Endothelial cell of umbilical vein (primary cell): ENCODE results near the gene TNS1. TPM values are rescaled to one million over a fixed set of nuclear protein-coding genes. Genes with fewer than 3 reads are reported as not detected.

Source experiments
- BruUV-seq: library from RNA; stranded (reverse); fragments of 400-500 nt; replicated peaks from 2 replicates; lab custom pipeline; 2021; lab: Mats Ljungman, UMichigan
- CTCF ChIA-PET: fragments of 300-600, 350-600 bp; sonication (Branson Sonifier 250); formaldehyde crosslinking; loops from one replicate; lab custom pipeline; 2021; ENCODE audit warnings: antibody characterized with exemption, inconsistent platforms; lab: Charles Lee
- POLR2A ChIA-PET: fragments of 300-600, 350-600 bp; sonication (Branson Sonifier 250); formaldehyde crosslinking; loops from one replicate; lab custom pipeline; 2021; ENCODE audit warnings: antibody characterized with exemption, inconsistent platforms; lab: Charles Lee
- DNase-seq: peaks from one replicate; pipeline ENCODE4 v3.0.0-alpha.2; 2011; ENCODE audit warnings: low read depth, low spot score
- FAIRE-seq: peaks from 2 replicates; lab custom pipeline; 2011; peaks lifted over from hg19 to GRCh38; lab: Jason Lieb, UNC
- H2AFZ ChIP-seq: 2 replicates; pipeline ENCODE4 v1.6.0; 2012; ENCODE audit warnings: low read depth, low read length, control low read depth, inconsistent platforms
- H3K27ac ChIP-seq: 2 replicates; pipeline ENCODE4 v1.5.1; 2011; ENCODE audit warnings: low read depth, mild to moderate bottlenecking, control low read depth, low read length, moderate library complexity; ENCODE audit not compliant: insufficient read depth
- H3K27me3 ChIP-seq, 2 experiments: 2 replicates each; pipeline versions ENCODE4 v1.6.0 to v1.6.1; 2011; ENCODE audit warnings: low read length in 2 of 2, mixed read lengths in 1 of 2; ENCODE audit not compliant: control insufficient read depth in 2 of 2, insufficient read depth in 2 of 2
- H3K36me3 ChIP-seq, 2 experiments: 2 replicates in 1 of 2; 3 replicates in 1 of 2; pipeline ENCODE4 v1.5.1; 2011; ENCODE audit warnings: low read length in 2 of 2, mild to moderate bottlenecking in 1 of 2, moderate library complexity in 1 of 2; ENCODE audit not compliant: control insufficient read depth in 2 of 2, insufficient read depth in 2 of 2; ENCODE audit errors: extremely low read depth in 1 of 2
- H3K4me1 ChIP-seq: 3 replicates; pipeline ENCODE4 v1.5.1; 2011; ENCODE audit warnings: mild to moderate bottlenecking, low read length; ENCODE audit not compliant: control insufficient read depth, insufficient read depth; ENCODE audit errors: extremely low read depth
- H3K4me2 ChIP-seq: 2 replicates; pipeline ENCODE4 v1.6.1; 2011; ENCODE audit warnings: low read length, control low read depth, mixed read lengths; ENCODE audit not compliant: insufficient read depth
- H3K4me3 ChIP-seq, 3 experiments: fragments of 200-600 bp in 1 of 3; sonication (generic), shearing (Covaris generic) in 1 of 3; replicated peaks in 1 of 3; 2 replicates each; pipeline ENCODE4 v1.5.1; 2011 to 2016; ENCODE audit warnings: control low read depth in 3 of 3, low read length in 3 of 3, mild to moderate bottlenecking in 2 of 3, inconsistent platforms in 1 of 3, low read depth in 1 of 3, moderate library complexity in 1 of 3; ENCODE audit not compliant: insufficient read depth in 1 of 3
- H3K79me2 ChIP-seq: 2 replicates; pipeline ENCODE4 v1.6.0; 2012; ENCODE audit warnings: low read length, inconsistent platforms; ENCODE audit not compliant: control insufficient read depth, insufficient read depth
- H3K9ac ChIP-seq: replicated peaks from 2 replicates; pipeline ENCODE3; 2011; ENCODE audit warnings: low read length, control low read depth; ENCODE audit not compliant: insufficient read depth; ENCODE audit errors: extremely low read depth
- H3K9me1 ChIP-seq: replicated peaks from 3 replicates; pipeline ENCODE4 v1.6.0; 2011; ENCODE audit warnings: mild to moderate bottlenecking, low read length; ENCODE audit not compliant: control insufficient read depth, insufficient read depth; ENCODE audit errors: extremely low read depth
- H3K9me3 ChIP-seq: replicated peaks from 2 replicates; pipeline ENCODE4 v1.5.1; 2012; ENCODE audit warnings: low read length, inconsistent platforms; ENCODE audit not compliant: control insufficient read depth, insufficient read depth
- H4K20me1 ChIP-seq: replicated peaks from 2 replicates; pipeline ENCODE3; 2011; ENCODE audit warnings: mild to moderate bottlenecking, low read length; ENCODE audit not compliant: control insufficient read depth, insufficient read depth; ENCODE audit errors: extremely low read depth
- CTCF ChIP-seq, 2 donors: IDR thresholded peaks; 1 replicate in 1 of 2; 2 replicates in 1 of 2; pipeline ENCODE4 v1.5.1; 2011; ENCODE audit warnings: low read length in 2 of 2, mild to moderate bottlenecking in 2 of 2, moderate library complexity in 2 of 2, control low read depth in 1 of 2, inconsistent platforms in 1 of 2, low read depth in 1 of 2; ENCODE audit not compliant: insufficient read depth in 1 of 2; ENCODE audit errors: extremely low read depth in 1 of 2
- EZH2 ChIP-seq: IDR thresholded peaks from 2 replicates; pipeline ENCODE4 v1.6.1; 2012; ENCODE audit warnings: borderline replicate concordance, low read depth, mild to moderate bottlenecking, moderate library complexity, low read length, inconsistent platforms; ENCODE audit not compliant: severe bottlenecking
- FOS ChIP-seq: IDR thresholded peaks from 2 replicates; pipeline ENCODE4 v1.6.1; 2011; ENCODE audit warnings: mild to moderate bottlenecking, low read length, moderate library complexity, borderline replicate concordance; ENCODE audit not compliant: insufficient read depth
- JUN ChIP-seq: IDR thresholded peaks from 2 replicates; pipeline ENCODE4 v1.6.1; 2011; ENCODE audit warnings: borderline replicate concordance, low read depth; ENCODE audit not compliant: insufficient read length, insufficient read depth
- MAX ChIP-seq: IDR thresholded peaks from 2 replicates; pipeline ENCODE4 v1.6.1; 2011; ENCODE audit not compliant: insufficient read depth, insufficient read length
- MYC ChIP-seq: IDR thresholded peaks from one replicate; pipeline ENCODE4 v1.6.1; 2011; ENCODE audit warnings: mild to moderate bottlenecking, low read depth, low read length
- dilution Hi-C: fragments of 300-500 bp; cut with MboI; formaldehyde crosslinking; loops from one replicate; pipeline ENCODE4 v1.15.0; 2019; ENCODE audit warnings: low sequenced_read_pairs; ENCODE audit not compliant: extremely low pct_ligation_motif_present
- intact Hi-C: fragments of 100-400 bp; cut with micrococcal nuclease; formaldehyde crosslinking; loops from one replicate; pipeline ENCODE4 v1.10.0; 2022
- polyA plus RNA-seq, 4 experiments: library from polyadenylated mRNA; depleted of rRNA in 3 of 4; stranded (reverse) in 3 of 4; unstranded in 1 of 4; fragments of >200 nt; gene quantifications; 2 replicates each; pipeline versions ENCODE4 v1.2.1 to v1.2.3, GENCODE V29; 2011 to 2012; ENCODE audit warnings: missing spikeins in 1 of 4
- total RNA-seq: library from RNA; stranded (reverse); gene quantifications from 2 replicates; pipeline ENCODE4 v1.2.3, GENCODE V29; 2021

TNS1 gene
- total and polyA plus RNA-seq, 2 donors (not counting 3 experiments of a cell fraction or from before 2014, with no cell fraction given): 11.0 to 52.1 TPM

- no peak overlapping the region for H3K9ac ChIP-seq
- no peak for DNase-seq
- H3K27me3 ChIP-seq: no peaks in the 10 kb centered on the region
- ChIA-PET CTCF (interaction anchor here (0.6 to 1.7 kb wide), 9 partner anchors 8 to 72 kb away, joined by 3 to 6 read pairs (median 3); no protein-coding TSS in a partner anchor), POLR2A (no interaction called here)
- FAIRE-seq: no peak
- no peak overlapping the region for H3K27ac ChIP-seq
- no peaks in the 10 kb centered on the region for H3K4me1 ChIP-seq
- no peaks in the 10 kb centered on the region for H4K20me1 ChIP-seq
- H3K4me3 ChIP-seq: no peak overlapping the region
- no TSS peak for BruUV-seq
- no peaks in the 10 kb centered on the region for H3K9me3 ChIP-seq
- no peaks in the 10 kb centered on the region for H3K9me1 ChIP-seq
- H3K36me3 ChIP-seq: no peaks in the 10 kb centered on the region
- dilution Hi-C loops (no loop called here), intact Hi-C loops (no loop called here)
- no peaks in the 10 kb centered on the region for H3K79me2 ChIP-seq
- TF ChIP-seq FOS (no peak), JUN (no peak), MYC (no peak), EZH2 (no peak), CTCF (IDR thresholded peaks at IDR 0.05; ENCODE audit: extremely low read depth in 1 of 2, insufficient read depth in 1 of 2, low read depth in 1 of 2, low read length in 2 of 2) (no peak), MAX (no peak)
- no peak overlapping the region for H3K4me2 ChIP-seq
- no peak overlapping the region for H2AFZ ChIP-seq
These were observed 144.9 kb downstream of the TNS1 start for GRCh38 chr2:217857624-217858506.
